ENCODE measurements around the gene ZNF621.

DNA sequence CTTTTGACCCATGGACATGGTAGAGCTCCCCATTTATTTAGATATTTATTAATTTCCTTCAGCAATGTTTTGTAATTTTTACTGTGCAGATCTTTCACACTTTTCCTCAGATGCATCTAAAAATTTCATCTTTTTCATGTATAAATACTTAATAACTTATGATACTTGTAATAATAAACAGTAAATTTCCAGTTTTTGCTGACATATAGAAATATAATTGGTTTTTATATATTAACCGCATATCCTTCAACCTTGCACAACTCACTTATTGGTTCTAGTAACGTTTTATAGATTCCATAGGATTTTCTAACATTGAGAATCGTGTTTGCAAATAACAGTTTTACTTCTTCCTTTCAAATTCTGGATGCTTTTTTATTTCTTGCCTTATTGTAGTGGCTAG lies 3.5 kb upstream of the ZNF621 start:
- TF ChIP-seq, protein P1, sequence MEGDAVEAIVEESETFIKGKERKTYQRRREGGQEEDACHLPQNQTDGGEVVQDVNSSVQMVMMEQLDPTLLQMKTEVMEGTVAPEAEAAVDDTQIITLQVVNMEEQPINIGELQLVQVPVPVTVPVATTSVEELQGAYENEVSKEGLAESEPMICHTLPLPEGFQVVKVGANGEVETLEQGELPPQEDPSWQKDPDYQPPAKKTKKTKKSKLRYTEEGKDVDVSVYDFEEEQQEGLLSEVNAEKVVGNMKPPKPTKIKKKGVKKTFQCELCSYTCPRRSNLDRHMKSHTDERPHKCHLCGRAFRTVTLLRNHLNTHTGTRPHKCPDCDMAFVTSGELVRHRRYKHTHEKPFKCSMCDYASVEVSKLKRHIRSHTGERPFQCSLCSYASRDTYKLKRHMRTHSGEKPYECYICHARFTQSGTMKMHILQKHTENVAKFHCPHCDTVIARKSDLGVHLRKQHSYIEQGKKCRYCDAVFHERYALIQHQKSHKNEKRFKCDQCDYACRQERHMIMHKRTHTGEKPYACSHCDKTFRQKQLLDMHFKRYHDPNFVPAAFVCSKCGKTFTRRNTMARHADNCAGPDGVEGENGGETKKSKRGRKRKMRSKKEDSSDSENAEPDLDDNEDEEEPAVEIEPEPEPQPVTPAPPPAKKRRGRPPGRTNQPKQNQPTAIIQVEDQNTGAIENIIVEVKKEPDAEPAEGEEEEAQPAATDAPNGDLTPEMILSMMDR (IDR thresholded peaks at IDR 0.05), result no peak
- TF ChIP-seq POLR2AphosphoS5 (IDR thresholded peaks at IDR 0.05; ENCODE audit: insufficient read depth in 1 of 2, low read depth in 1 of 2), result no peak
